ENCODE data around the gene LEPR. TPM values are rescaled to one million over a fixed set of nuclear protein-coding genes. Genes with fewer than 3 reads are reported as not detected.

LEPR gene
- polyA plus RNA-seq, 1 donor (not counting 4 experiments of a cell fraction or from before 2014, with no cell fraction given), result 5.5 TPM

- dilution Hi-C loops (cut with MboI; ENCODE audit: extremely low pct_ligation_motif_present, low sequenced_read_pairs), result no loop called here
- no peak for TF ChIP-seq EZH2 (IDR thresholded peaks at IDR 0.05; ENCODE audit: low read length)
- no peak for TF ChIP-seq CTCF (optimal IDR thresholded peaks at IDR 0.05 in 1 of 3, IDR thresholded peaks at IDR 0.05 in 1 of 3, conservative IDR thresholded peaks at IDR 0.05 in 1 of 3; ENCODE audit: extremely low read depth in 1 of 3, insufficient read depth in 2 of 3, low read length in 3 of 3)
- H3K27ac ChIP-seq (ENCODE audit: control insufficient read depth, insufficient read depth, low read length), result no peak overlapping the region
- no peaks in the 10 kb centered on the region for H3K9me1 ChIP-seq (ENCODE audit: control insufficient read depth, extremely low read depth, insufficient read depth, low read length)
- H3K9ac ChIP-seq (ENCODE audit: control insufficient read depth, extremely low read depth, insufficient read depth, low read length), result no peak overlapping the region
- peaks cover 0 to 9% of the 10 kb centered on the region in 2 experiments for H3K36me3 ChIP-seq (ENCODE audit: control insufficient read depth in 2 of 2, extremely low read depth in 1 of 2, insufficient read depth in 2 of 2, low read length in 2 of 2)
- no peak for FAIRE-seq
- no peak overlapping the region for H2AFZ ChIP-seq (ENCODE audit: control insufficient read depth, low read length)
- H3K4me2 ChIP-seq (ENCODE audit: control insufficient read depth, extremely low read depth, insufficient read depth, low read depth, low read length), result no peak overlapping the region
- peaks cover 8% of the 10 kb centered on the region for H3K4me1 ChIP-seq (ENCODE audit: control insufficient read depth, extremely low read depth, insufficient read depth, low read length)
- no peak overlapping the region for H3K4me3 ChIP-seq (ENCODE audit: control insufficient read depth in 2 of 3, extremely low read depth in 1 of 3, insufficient read depth in 2 of 3, low read depth in 1 of 3, low read length in 3 of 3)
- no peak for DNase-seq (ENCODE audit: low read depth, low spot score)
- no peaks in the 10 kb centered on the region for H3K27me3 ChIP-seq (ENCODE audit: control insufficient read depth, extremely low read depth, insufficient read depth, low read length)
- H3K9me3 ChIP-seq (ENCODE audit: control insufficient read depth, low read depth, low read length), result no peaks in the 10 kb centered on the region
- H3K79me2 ChIP-seq (ENCODE audit: control insufficient read depth, insufficient read depth, low read length), result no peaks in the 10 kb centered on the region
- no peaks in the 10 kb centered on the region for H4K20me1 ChIP-seq (ENCODE audit: control insufficient read depth, extremely low read depth, insufficient read depth, low read length)
Measured at GRCh38 chr1:65392497-65392896, 28.0 kb upstream of the LEPR start.

DNA sequence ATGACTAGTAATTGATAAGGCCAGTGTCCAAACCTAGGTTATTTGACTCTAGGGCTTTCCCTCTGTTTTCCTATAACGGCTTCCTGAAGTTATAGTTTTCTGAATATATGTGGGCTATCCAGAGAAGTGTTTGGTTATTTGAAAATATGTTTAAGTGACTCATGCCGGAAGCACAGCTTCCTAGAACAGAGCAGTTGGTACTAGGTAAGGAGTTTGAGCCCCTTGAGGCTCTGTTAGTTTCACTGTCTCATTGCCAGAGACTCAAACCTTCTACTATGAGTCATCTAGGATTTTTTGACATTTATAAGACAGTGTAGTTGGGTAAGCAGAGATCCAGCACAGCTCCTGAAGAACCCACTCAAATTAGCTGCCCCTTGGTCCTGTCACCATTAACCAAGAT lies 27.1 kb upstream of the LEPR start:
- Histone ChIP-seq H3K9me3 (ENCODE audit: control insufficient read depth, low read depth, low read length) (no peaks in the 10 kb centered on the region), H3K9me1 (ENCODE audit: control insufficient read depth, extremely low read depth, insufficient read depth, low read length) (no peaks in the 10 kb centered on the region), H3K4me1 (ENCODE audit: control insufficient read depth, extremely low read depth, insufficient read depth, low read length) (peaks cover 8% of the 10 kb centered on the region), H3K9ac (ENCODE audit: control insufficient read depth, extremely low read depth, insufficient read depth, low read length) (no peak overlapping the region), H3K27me3 (ENCODE audit: control insufficient read depth, extremely low read depth, insufficient read depth, low read length) (no peaks in the 10 kb centered on the region), H3K4me2 (ENCODE audit: control insufficient read depth, extremely low read depth, insufficient read depth, low read depth, low read length) (peak overlapping the region; percentile 27), H2AFZ (ENCODE audit: control insufficient read depth, low read length) (no peak overlapping the region), H3K79me2 (ENCODE audit: control insufficient read depth, insufficient read depth, low read length) (no peaks in the 10 kb centered on the region), H3K4me3 (ENCODE audit: control insufficient read depth in 2 of 3, extremely low read depth in 1 of 3, insufficient read depth in 2 of 3, low read depth in 1 of 3, low read length in 3 of 3) (no peak overlapping the region), H3K36me3 (ENCODE audit: control insufficient read depth in 2 of 2, extremely low read depth in 1 of 2, insufficient read depth in 2 of 2, low read length in 2 of 2) (peaks cover 0 to 9% of the 10 kb centered on the region in 2 experiments), H4K20me1 (ENCODE audit: control insufficient read depth, extremely low read depth, insufficient read depth, low read length) (no peaks in the 10 kb centered on the region), H3K27ac (ENCODE audit: control insufficient read depth, insufficient read depth, low read length) (no peak overlapping the region)
- DNase-seq (ENCODE audit: low read depth, low spot score), result no peak
- TF ChIP-seq EZH2 (IDR thresholded peaks at IDR 0.05; ENCODE audit: low read length) (no peak), CTCF (optimal IDR thresholded peaks at IDR 0.05 in 1 of 3, IDR thresholded peaks at IDR 0.05 in 1 of 3, conservative IDR thresholded peaks at IDR 0.05 in 1 of 3; ENCODE audit: extremely low read depth in 1 of 3, insufficient read depth in 2 of 3, low read length in 3 of 3) (no peak)
- no peak for FAIRE-seq
- dilution Hi-C loops (cut with MboI; ENCODE audit: extremely low pct_ligation_motif_present, low sequenced_read_pairs), result no loop called here

Data from keratinocyte (primary cell).